Upper lobe of left lung (tissue), 6 donors: Measurements from ENCODE around the gene TMEM235. TPM values are rescaled to one million over a fixed set of nuclear protein-coding genes. Genes with fewer than 3 reads are reported as not detected.
"Not testable (repeated sequence)": the region's sequence is repeated elsewhere in the genome, so short reads cannot be mapped to it uniquely, and the experiment has no call there.

Experiments used
- ATAC-seq, 2 donors: fragments of 200-7000 bp; cut with Tn5 transposase; one replicate each; pipeline ENCODE4 v1.9.1; 2022; ENCODE audit warnings: mild to moderate bottlenecking in 2 of 2, moderate library complexity in 2 of 2; ENCODE audit not compliant: low FRiP score in 2 of 2
- DNase-seq, 2 donors: peaks; one replicate each; pipeline ENCODE4 v3.0.0-alpha.2; 2019 to 2020
- H3K27ac ChIP-seq, 4 donors: fragments of 200-600 bp; sonication (generic); one replicate each; pipeline ENCODE4 v1.5.1; 2016 to 2019
- H3K27me3 ChIP-seq, 4 donors: fragments of 200-600 bp; sonication (generic); one replicate each; pipeline ENCODE4 v1.5.1; 2017 to 2019
- H3K36me3 ChIP-seq, 4 donors: fragments of 200-600 bp; sonication (generic); one replicate each; pipeline ENCODE4 v1.5.1; 2016 to 2019
- H3K4me1 ChIP-seq, 4 donors: fragments of 200-600 bp; sonication (generic); one replicate each; pipeline ENCODE4 v1.5.1; 2018 to 2019
- H3K4me3 ChIP-seq, 4 donors: fragments of 200-600 bp; sonication (generic); one replicate each; pipeline ENCODE4 v1.5.1; 2017 to 2019; ENCODE audit warnings: mild to moderate bottlenecking in 2 of 4, moderate library complexity in 1 of 4
- H3K9me3 ChIP-seq, 4 donors: fragments of 200-600 bp; sonication (generic); one replicate each; pipeline ENCODE4 v1.5.1; 2018 to 2019
- CTCF ChIP-seq, 6 experiments: fragments of 450-650 bp in 4 of 6; fragments of 200-600 bp in 2 of 6; sonication (generic) in 2 of 6; IDR thresholded peaks; one replicate each; pipeline ENCODE4 v1.5.1; 2016 to 2019; ENCODE audit warnings: antibody characterized with exemption in 6 of 6
- EP300 ChIP-seq, 4 donors: sonication (generic); formaldehyde crosslinking; IDR thresholded peaks; one replicate each; pipeline ENCODE4 v1.5.1; 2017; ENCODE audit warnings: antibody characterized with exemption in 4 of 4, control low read depth in 2 of 4
- POLR2A ChIP-seq, 4 donors: fragments of 450-650 bp; IDR thresholded peaks; one replicate each; pipeline ENCODE4 v1.5.1; 2016 to 2017; ENCODE audit warnings: antibody characterized with exemption in 4 of 4, mild to moderate bottlenecking in 2 of 4
- POLR2AphosphoS5 ChIP-seq, 2 donors: sonication (generic); formaldehyde crosslinking; IDR thresholded peaks; one replicate each; pipeline ENCODE4 v1.5.1; 2017; ENCODE audit warnings: antibody characterized with exemption in 2 of 2
- WGBS, 2 donors: methylation state at CpG; one replicate each; pipeline ENCODE4 v1.1.5; 2017 to 2018; 5-methylcytosine and 5-hydroxymethylcytosine counted together
- total RNA-seq, 6 donors: library from RNA; depleted of rRNA in 4 of 6; stranded (reverse); fragments of >200 nt in 4 of 6; gene quantifications; one replicate each; pipeline versions ENCODE4 v1.1.0 to v1.2.1, GENCODE V29; 2016 to 2021
- donor health status: DM: no; HTN: no; CAD: no; lungs with moderate emphysema.
- donor health status: DM: no; HTN: yes; CAD: no; lungs with severe emphysema.

The TMEM235 gene
- total RNA-seq, 6 donors from 2014 or later, result not detected

GRCh38 chr17:78252111-78252634 is 20.7 kb downstream of the TMEM235 start:
- TF ChIP-seq CTCF (IDR thresholded peaks at IDR 0.05) (no peak), EP300 (IDR thresholded peaks at IDR 0.05) (no peak), POLR2A (IDR thresholded peaks at IDR 0.05) (no peak), POLR2AphosphoS5 (IDR thresholded peaks at IDR 0.05) (no peak)
- Histone ChIP-seq H3K4me1 (peaks cover 44 to 62% (median 45%) of the 10 kb centered on the region in 4 donors), H3K27me3 (no peaks in the 10 kb centered on the region), H3K27ac (peak overlapping the region in 2 of 4 donors; percentile 42 to 71), H3K4me3 (no peak overlapping the region), H3K36me3 (no peaks in the 10 kb centered on the region), H3K9me3 (no peaks in the 10 kb centered on the region)
- 45 to 67% methylated on average over 4 to 12 of the region's 12 CpGs for WGBS, 2 donors
- DNase-seq, result peak in 1 of 2 donors; percentile 62
- no peak for ATAC-seq

GRCh38 chr17:78252701-78253635 is 21.5 kb downstream of the TMEM235 start:
- Histone ChIP-seq H3K27me3 (no peaks in the 10 kb centered on the region), H3K36me3 (no peaks in the 10 kb centered on the region), H3K27ac (peak overlapping the region in 1 of 4 donors; percentile 6), H3K9me3 (no peaks in the 10 kb centered on the region), H3K4me1 (peaks cover 46 to 70% (median 53%) of the 10 kb centered on the region in 4 donors), H3K4me3 (no peak overlapping the region)
- no peak for ATAC-seq
- no peak for TF ChIP-seq POLR2AphosphoS5 (IDR thresholded peaks at IDR 0.05)
- no peak for TF ChIP-seq POLR2A (IDR thresholded peaks at IDR 0.05)
- TF ChIP-seq EP300 (IDR thresholded peaks at IDR 0.05), result no peak
- no peak for TF ChIP-seq CTCF (IDR thresholded peaks at IDR 0.05)
- no peak for DNase-seq
- WGBS, 2 donors, result 83 to 88% methylated on average over 14 to 15 of the region's 15 CpGs

GRCh38 chr17:78253636-78253945 is 22.2 kb downstream of the TMEM235 start:
- Histone ChIP-seq H3K4me1 (peaks cover 52 to 72% (median 59%) of the 10 kb centered on the region in 4 donors), H3K4me3 (peak overlapping the region in 3 of 4 donors; percentile 59 to 95 (median 65)), H3K27ac (peak overlapping the region in 2 of 4 donors; percentile 89 to 94)
- not testable (repeated sequence) for ATAC-seq, DNase-seq, H3K9me3 ChIP-seq, H3K36me3 ChIP-seq, H3K27me3 ChIP-seq
- WGBS, 2 donors, result 80 to 83% methylated on average over 12 of the region's 12 CpGs

GRCh38 chr17:78253946-78254672 is 22.7 kb downstream of the TMEM235 start:
- peak overlapping the region; percentile 59 to 95 (median 65) for H3K4me3 ChIP-seq
- peak overlapping the region; percentile 89 to 94 (median 92) for H3K27ac ChIP-seq
- no peaks in the 10 kb centered on the region for H3K36me3 ChIP-seq
- DNase-seq, result peak; percentile 91 to 97
- 4 to 13% methylated on average over 10 to 29 of the region's 73 CpGs for WGBS, 2 donors
- no peaks in the 10 kb centered on the region for H3K9me3 ChIP-seq
- H3K4me1 ChIP-seq, result peaks cover 55 to 75% (median 63%) of the 10 kb centered on the region in 4 donors
- H3K27me3 ChIP-seq, result no peaks in the 10 kb centered on the region
- peak; percentile 67 to 93 for ATAC-seq
- TF ChIP-seq POLR2A (IDR thresholded peaks at IDR 0.05) (peak in 2 of 4 donors; percentile 54 to 73), CTCF (IDR thresholded peaks at IDR 0.05) (peak in 3 of 6 experiments; percentile 6 to 27 (median 19)), POLR2AphosphoS5 (IDR thresholded peaks at IDR 0.05) (peak; percentile 67 to 76), EP300 (IDR thresholded peaks at IDR 0.05) (no peak)
